GM12892 (cell line): ENCODE data around the gene SPATS1.
A peak's percentile ranks its signal among the peaks of the same experiment; 100 is the strongest.

Experiments used
- POLR2A ChIP-seq: IDR thresholded peaks from 2 replicates; pipeline ENCODE4 v1.6.1; 2011; ENCODE audit warnings: low read depth, low read length, control low read depth
- POLR2AphosphoS5 ChIP-seq: IDR thresholded peaks from 2 replicates; pipeline ENCODE4 v1.6.1; 2011; ENCODE audit warnings: low read depth, low read length, control low read depth
- TAF1 ChIP-seq: IDR thresholded peaks from 2 replicates; pipeline ENCODE4 v1.6.1; 2011; ENCODE audit warnings: low read depth, mild to moderate bottlenecking, control low read depth, low read length, borderline replicate concordance

DNA sequence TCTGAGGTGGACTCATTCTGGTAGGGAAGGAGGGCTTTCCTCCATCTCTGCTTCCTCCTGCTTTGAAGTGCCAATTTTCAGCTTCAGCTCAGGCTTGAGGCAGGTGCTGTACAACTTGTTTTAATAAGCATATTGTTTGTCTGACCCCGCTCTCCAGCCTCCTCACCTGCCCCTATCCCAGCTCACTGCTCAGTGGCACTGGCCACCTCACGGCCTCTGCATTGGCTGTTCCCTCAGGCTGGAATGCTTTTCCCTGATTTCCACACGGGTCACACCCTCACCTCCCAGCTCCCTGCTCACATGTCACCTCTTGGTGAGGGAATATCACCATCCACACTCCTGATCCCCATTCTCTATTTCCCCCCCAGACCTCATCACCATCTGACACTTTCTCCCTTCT is 43.6 kb upstream of the SPATS1 start:
- TF ChIP-seq POLR2A (no peak), POLR2AphosphoS5 (peak; percentile 22; the same call in 1 of the 2 replicates), TAF1 (no peak)
